Inferior parietal cortex (tissue), 1 donor: ENCODE measurements around the gene PRR5L.

Experiments used
- DNase-seq: peaks from one replicate; pipeline ENCODE4 v3.0.0-alpha.2; 2016; ENCODE audit errors: extremely low spot score

Gene PRR5L

DNA sequence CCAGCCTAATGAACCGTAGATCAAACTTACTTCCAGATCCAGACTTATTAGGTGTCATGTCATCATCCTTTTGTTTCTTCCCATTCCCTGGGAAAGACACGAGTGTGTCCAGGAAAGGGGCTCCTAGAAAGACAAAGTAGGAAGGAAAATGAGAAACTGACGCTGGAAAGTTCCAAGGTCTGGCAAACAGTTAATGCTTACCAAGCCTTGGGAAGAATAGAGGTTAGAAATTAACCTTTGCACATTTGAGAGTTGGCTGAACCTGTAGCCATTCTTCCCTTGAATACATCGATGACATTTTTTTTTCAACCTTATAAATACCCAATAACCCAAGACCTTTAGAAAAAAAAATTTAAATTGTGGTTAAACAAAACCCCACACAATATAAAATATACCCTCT is 136.7 kb downstream of the PRR5L start:
- no peak for DNase-seq

- no peak for DNase-seq
Measured at GRCh38 chr11:36436064-36436463, 140.0 kb downstream of the PRR5L start.

GRCh38 chr11:36436589-36436988 is 140.5 kb downstream of the PRR5L start:
- DNase-seq: no peak

- no peak for DNase-seq
Measured at GRCh38 chr11:36437413-36437812, 141.3 kb downstream of the PRR5L start.

GRCh38 chr11:36438126-36438525 is 142.0 kb downstream of the PRR5L start:
- no peak for DNase-seq

GRCh38 chr11:36441610-36442208 is 145.6 kb downstream of the PRR5L start:
- no peak for DNase-seq

- no peak for DNase-seq
Measured at GRCh38 chr11:36443661-36444060, 147.6 kb downstream of the PRR5L start.

GRCh38 chr11:36446135-36446534 is 150.0 kb downstream of the PRR5L start:
- DNase-seq: no peak

- DNase-seq: no peak
Measured at GRCh38 chr11:36447514-36447913, 151.4 kb downstream of the PRR5L start.

DNA sequence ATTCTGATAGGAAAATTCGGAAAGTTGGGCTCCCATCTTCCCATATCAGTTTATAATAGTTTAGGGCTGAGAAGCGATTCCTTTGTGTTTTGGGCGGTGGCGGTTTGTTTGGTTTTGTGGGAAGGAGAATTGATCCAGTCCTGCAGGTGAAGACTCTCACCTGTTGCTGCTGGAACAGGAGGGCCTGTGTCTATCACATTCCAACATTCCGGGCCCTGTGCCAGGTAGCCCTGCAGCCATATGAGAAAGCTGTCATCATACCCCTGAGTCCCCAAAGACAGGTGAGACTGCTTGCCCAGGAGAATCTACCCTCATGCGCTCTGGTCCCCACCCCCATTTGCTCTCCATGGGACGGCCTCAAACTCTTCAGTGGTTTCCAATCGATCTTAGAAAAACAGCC is 151.9 kb downstream of the PRR5L start:
- DNase-seq: no peak

DNA sequence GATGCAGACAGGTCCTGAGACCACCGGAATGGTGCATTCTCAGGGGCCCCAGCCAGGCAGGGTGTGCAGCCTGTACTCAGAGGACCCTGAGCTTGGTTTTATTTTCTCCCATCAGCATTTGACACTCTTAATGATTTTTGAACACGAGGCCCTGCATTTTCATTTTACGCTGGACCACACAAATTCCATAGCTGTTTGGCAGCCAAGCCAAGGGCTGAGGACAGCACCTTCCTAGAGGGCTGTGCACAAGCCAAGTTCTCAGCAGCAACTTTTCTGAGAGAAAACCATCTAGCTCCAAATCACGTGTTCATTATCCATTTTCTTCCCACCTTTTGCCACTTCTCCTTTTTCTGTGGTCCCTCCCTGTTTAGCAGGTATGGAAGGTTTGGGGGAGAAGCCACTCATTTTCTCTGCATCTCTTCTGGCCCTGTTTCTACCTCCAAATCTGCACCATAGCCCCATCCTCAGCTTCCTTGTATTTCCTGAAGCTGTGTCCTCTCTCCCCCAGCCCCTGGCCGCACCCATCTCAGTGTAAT is 153.5 kb downstream of the PRR5L start:
- no peak for DNase-seq

- DNase-seq: no peak
Measured at GRCh38 chr11:36450110-36450572, 154.1 kb downstream of the PRR5L start.

DNA sequence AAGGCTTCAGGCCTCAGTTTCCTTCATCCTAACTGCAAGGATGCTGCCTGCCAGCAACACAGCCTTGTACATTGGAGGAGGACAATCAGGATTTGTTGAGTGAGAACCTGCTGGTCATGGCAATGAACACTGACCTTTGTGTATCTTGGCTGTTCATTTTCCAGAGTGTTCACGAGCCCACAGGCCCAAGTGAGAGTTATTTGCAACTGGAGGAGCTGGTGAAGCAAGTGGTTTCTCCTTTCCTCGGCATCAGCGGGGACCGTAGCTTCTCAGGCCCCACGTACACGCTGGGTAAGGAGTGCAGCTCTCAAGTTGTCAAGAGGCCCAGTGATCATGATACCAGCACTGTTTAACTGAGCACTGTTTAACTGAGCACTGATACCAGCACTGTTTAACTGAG is 155.0 kb downstream of the PRR5L start:
- DNase-seq: no peak

DNA sequence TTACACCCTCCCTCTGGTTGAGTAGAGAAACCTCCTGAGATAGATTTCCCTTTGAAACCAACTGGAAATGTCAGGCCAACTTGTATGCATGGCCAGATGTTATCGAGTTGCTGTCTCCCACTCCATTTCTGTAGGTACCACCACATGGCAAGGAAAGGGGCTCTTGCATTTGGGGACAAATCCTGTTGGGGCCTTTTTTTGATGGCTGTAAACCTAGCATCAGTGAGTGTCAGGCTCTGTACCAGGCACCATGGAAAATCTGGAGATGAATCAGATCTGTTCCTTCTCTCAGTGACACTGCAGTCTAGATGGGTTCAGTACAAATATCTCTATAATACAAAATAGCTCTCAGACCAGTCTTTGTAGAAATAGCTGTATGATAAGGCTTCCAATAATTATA is 155.6 kb downstream of the PRR5L start:
- no peak for DNase-seq

DNA sequence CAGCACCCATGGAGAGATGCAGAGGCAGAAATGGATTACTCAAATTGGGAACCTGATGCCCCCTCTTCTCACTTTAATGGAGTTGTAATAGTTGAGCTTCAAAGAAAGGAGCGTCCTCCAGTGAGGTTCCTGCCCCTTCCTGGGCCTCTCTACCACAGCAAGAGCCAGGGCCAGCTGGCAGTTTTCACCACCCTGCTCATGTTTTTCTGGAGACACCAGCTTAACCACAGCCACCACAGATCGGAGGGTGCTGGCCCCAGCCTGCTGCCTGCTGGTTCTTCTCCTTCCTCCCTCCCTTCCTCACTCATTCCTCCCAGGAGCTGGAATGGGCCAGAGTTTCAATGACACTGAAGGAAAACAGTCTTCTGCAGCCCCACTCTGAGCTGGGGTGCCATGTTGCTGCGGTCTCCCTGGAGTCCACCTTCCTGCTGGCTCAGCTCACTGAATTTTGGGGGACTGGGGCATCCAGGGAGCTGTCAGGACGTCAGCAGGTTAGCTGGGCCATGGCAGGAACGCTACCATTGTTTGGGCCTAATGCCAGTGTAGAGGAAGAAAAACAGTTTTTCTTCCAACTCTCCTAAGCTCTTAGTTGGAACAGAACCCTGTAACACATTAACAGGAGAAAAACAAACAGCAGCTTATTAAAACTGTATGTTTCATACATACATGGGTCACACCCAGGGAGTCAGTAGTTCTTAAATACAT is 156.3 kb downstream of the PRR5L start:
- no peak for DNase-seq

DNA sequence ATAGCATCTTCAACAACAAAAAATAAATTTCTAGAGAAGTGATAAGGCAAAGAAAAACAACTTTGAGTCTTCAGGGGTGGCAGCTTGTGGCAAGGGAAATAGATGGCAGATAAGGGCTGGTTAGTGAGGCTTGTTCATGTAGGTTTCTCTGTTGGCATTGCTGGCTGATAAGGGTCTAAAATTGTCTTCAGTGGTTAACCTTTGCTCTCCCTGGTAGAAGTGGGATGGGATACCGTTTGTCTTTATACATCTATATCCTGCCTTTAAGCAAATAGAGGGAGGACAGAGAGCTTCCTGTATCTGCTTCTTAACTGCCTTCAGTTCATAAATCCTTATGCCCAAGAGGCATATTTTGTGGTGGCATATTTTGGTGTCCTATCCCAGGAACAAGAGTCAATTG is 156.9 kb downstream of the PRR5L start:
- DNase-seq: no peak

- no peak for DNase-seq
Measured at GRCh38 chr11:36453678-36454077, 157.6 kb downstream of the PRR5L start.

DNA sequence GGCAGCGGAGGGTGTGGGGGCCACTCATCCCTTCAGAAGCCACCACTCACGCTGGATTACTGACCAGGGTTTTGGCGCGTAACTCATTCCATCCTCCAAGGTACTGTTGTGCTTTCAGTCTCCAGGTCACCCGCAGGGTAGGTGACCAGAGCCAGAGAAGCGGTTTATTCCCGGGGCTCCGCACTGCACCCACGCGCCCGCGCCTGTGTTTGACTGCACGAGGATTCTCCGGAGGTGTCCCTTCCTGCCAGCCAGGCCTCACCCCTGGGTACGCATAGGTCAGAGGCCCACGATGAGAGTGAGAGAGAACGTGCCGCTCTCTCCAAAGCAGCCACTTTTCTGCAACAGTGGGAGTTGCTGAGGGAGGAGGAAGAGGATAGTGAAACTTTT is 158.5 kb downstream of the PRR5L start:
- no peak for DNase-seq

- DNase-seq: no peak
Measured at GRCh38 chr11:36454941-36455631, 159.0 kb downstream of the PRR5L start.

- DNase-seq: no peak
Measured at GRCh38 chr11:36455658-36456111, 159.6 kb downstream of the PRR5L start.

DNA sequence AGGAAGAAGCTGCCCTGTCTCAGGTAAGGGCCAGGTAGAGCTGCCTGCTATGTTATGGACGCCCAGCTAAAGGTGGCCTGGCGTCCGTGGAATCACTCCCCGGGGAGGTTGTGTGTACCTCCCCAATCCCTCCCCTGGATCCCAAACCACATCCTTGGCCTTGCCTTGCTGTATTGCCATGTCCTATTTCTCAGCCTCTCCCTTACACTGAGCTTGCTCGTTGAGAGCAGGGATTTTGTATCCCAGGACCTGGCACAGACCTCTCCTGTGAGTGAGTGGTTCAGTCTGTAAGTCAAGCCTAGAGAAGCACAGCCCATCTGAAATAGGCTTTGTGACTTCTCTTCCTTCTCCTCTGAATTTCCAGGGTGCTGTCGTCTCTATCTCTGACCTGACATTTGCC is 160.1 kb downstream of the PRR5L start:
- DNase-seq: no peak

DNA sequence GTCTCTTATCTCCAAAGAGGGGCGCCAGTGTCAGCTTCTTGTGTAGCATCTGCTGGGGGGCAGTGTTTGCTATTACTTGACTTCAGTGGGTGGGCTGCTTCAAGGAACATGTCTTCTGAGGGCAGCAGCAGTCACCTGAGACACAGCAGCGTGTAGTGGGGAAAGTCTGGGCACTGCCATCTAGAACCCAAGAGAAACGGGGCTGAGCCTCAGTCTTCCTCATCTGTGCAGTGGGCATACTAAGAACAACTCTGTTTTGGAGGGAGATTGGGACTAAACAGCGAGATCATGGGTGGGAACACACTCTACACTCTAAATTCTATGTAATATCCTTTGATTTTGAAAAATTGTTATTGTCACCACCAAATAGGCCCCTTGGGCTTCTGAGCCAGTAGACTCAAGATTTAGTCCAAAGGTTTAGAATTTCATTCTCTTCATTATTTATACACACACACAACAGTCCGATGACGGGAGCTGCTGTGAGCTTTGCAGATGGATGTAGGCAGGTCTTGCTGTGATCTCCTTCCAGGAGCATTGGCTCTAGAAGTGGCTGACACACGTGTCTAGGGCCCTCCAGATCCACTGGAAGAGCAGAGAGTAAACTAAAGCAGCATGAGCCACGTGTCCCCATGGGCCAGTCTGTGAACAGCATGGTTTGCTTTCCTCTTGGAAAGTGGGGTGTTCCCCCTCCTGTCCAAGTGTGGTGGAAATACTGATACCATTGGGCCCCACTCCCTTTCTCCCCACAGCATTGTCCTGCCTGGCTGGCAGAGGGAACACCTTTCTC is 162.2 kb downstream of the PRR5L start:
- no peak for DNase-seq
